ENCODE results near the gene ING5.

Gene ING5

DNA sequence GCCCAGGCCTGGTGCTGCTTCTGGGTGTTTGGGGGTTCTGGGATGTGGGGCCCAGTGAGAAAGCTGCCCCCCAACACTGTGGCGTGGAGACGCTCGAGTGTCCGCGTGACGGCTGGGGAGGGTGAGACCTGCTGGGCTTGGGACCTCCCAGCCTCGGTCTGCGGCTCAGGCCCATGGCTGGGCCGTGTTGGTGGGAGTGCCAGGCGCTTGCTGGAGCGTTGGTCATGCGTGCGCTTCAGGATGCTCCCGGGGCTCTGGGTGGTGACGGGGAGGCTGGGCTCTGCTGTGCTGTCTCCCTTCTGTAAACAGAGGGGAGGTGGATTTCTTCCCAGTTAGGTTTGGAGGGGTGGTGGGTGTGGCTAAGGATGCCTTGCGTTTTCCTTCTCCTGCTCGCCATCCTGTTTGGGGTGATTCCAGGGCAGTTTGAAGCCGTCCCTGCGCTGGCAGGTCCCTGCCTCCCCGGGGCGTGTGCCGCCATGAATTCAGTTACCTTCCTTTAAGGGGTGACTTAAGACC lies 75.4 kb downstream of the ING5 start:
- DNase-seq: no peak
- H3K36me3 ChIP-seq (replicated peaks): no peaks in the 10 kb centered on the region
- TF ChIP-seq, protein P1, sequence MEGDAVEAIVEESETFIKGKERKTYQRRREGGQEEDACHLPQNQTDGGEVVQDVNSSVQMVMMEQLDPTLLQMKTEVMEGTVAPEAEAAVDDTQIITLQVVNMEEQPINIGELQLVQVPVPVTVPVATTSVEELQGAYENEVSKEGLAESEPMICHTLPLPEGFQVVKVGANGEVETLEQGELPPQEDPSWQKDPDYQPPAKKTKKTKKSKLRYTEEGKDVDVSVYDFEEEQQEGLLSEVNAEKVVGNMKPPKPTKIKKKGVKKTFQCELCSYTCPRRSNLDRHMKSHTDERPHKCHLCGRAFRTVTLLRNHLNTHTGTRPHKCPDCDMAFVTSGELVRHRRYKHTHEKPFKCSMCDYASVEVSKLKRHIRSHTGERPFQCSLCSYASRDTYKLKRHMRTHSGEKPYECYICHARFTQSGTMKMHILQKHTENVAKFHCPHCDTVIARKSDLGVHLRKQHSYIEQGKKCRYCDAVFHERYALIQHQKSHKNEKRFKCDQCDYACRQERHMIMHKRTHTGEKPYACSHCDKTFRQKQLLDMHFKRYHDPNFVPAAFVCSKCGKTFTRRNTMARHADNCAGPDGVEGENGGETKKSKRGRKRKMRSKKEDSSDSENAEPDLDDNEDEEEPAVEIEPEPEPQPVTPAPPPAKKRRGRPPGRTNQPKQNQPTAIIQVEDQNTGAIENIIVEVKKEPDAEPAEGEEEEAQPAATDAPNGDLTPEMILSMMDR (IDR thresholded peaks at IDR 0.05; ENCODE audit: low read depth, low read length, missing control alignments): no peak
- H3K27me3 ChIP-seq (replicated peaks): no peaks in the 10 kb centered on the region
- H3K4me3 ChIP-seq (ENCODE audit: low read depth, low read length): no peak overlapping the region
- H3K27ac ChIP-seq: no peak overlapping the region
- in situ Hi-C loops (cut with HindIII; ENCODE audit: low pct_ligation_motif_present, low sequenced_read_pairs): no loop called here

DNA sequence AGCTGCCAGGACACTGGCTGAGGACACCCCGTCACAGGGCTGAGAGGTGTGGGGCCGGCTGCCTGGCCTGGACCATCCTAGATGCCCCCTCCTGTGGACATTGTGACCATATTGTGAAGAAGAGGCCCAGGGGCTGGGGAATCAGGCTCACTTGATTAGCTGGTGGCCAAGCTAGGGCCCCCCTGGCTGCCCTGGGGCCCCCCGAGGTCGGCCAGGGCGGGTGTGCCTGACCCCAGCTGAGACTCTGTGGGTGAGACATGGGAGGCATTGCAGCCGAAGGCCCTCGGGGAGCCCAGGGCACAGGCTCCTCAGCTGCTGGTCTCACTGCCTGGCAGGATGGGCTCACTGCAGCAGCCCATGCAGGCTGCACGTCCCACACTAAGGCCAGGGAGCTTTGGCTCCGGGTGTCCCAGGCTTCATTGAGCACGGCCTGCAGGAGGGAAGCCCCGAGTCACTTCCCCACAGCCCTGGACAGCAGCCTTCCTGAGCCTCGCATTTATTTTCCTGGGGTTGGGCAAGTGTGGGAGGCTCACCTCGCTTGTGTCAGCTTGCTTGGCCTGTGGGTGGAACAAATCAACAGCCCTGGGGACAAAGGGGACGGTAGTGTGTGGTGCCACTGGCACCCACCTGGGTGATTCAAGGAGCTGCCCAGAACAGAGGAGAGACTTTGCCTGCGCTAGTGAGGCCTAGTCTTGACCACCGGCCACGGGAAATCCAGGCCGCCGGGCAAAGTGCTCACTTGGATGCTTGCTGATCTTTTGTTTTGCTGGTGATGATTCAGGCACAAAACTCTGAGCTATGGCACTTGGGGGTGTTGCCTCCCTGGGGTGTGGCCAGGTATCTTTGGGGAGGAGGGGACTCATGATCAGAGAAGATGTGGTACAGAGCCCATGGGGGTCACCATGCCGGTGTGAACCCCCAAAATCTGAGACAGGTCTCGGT lies 76.1 kb downstream of the ING5 start:
- TF ChIP-seq, protein P1 (IDR thresholded peaks at IDR 0.05; ENCODE audit: low read depth, low read length, missing control alignments): no peak
- Histone ChIP-seq H3K27me3 (replicated peaks) (no peaks in the 10 kb centered on the region), H3K27ac (no peak overlapping the region), H3K4me3 (ENCODE audit: low read depth, low read length) (no peak overlapping the region), H3K36me3 (replicated peaks) (no peaks in the 10 kb centered on the region)
- DNase-seq: no peak
- in situ Hi-C loops (cut with HindIII; ENCODE audit: low pct_ligation_motif_present, low sequenced_read_pairs): no loop called here
